Prostate gland (tissue), 2 donors: ENCODE measurements around the gene NLGN4X.

ENCODE experiments used
- CTCF ChIP-seq, 4 experiments: fragments of 200-600 bp in 2 of 4; fragments of 450-650 bp in 2 of 4; sonication (generic) in 2 of 4; IDR thresholded peaks; 1 replicate in 3 of 4; 2 replicates in 1 of 4; pipeline ENCODE4 v1.5.1; 2016 to 2019; ENCODE audit warnings: antibody characterized with exemption in 4 of 4, mild to moderate bottlenecking in 2 of 4, moderate library complexity in 2 of 4
- POLR2A ChIP-seq: fragments of 450-650 bp; IDR thresholded peaks from one replicate; pipeline ENCODE4 v1.6.1; 2016; ENCODE audit warnings: antibody characterized with exemption, mild to moderate bottlenecking

- no peak for TF ChIP-seq CTCF (IDR thresholded peaks at IDR 0.05)
- TF ChIP-seq POLR2A, result no peak
These were observed 330.2 kb downstream of the NLGN4X start for GRCh38 chrX:5898463-5898862.
